Stimulated activated CD4-positive, alpha-beta T cell treated with anti-CD3 and anti-CD28 coated beads, Interleukin-4, amount 100 ng/mL, for 24 hours (primary cell): ENCODE results near the gene PIGM.

Source experiments
- DNase-seq: peaks from one replicate; pipeline ENCODE4 v3.0.0-alpha.2; 2020

Gene PIGM

GRCh38 chr1:160031365-160032164 is at the start of gene PIGM:
Gene PIGM, minus strand, starts transcription at chr1:160031990. Its CDS starts 251 bp downstream, at chr1:160031739.
- peak; percentile 94 for DNase-seq

- DNase-seq: no peak
Measured at GRCh38 chr1:160081261-160081936, 49.6 kb upstream of the PIGM start, which contains the start of gene KCNJ9. Gene KCNJ9, plus strand, starts transcription at chr1:160081538. Its CDS starts 2,493 bp downstream, at chr1:160084031.

GRCh38 chr1:160080381-160081100 is 48.8 kb upstream of the PIGM start:
- no peak for DNase-seq

GRCh38 chr1:160079448-160079847 is 47.7 kb upstream of the PIGM start:
- DNase-seq: no peak

- DNase-seq: peak; percentile 60
Measured at GRCh38 chr1:160078512-160079195, 46.9 kb upstream of the PIGM start.

GRCh38 chr1:160077486-160077885 is 45.7 kb upstream of the PIGM start:
- no peak for DNase-seq

GRCh38 chr1:160076295-160076694 is 44.5 kb upstream of the PIGM start:
- DNase-seq: no peak

GRCh38 chr1:160075836-160076235 is 44.0 kb upstream of the PIGM start:
- no peak for DNase-seq

- no peak for DNase-seq
Measured at GRCh38 chr1:160074865-160075264, 43.1 kb upstream of the PIGM start.

GRCh38 chr1:160071289-160071688 is 39.5 kb upstream of the PIGM start:
- no peak for DNase-seq

- DNase-seq: peak; percentile 61
Measured at GRCh38 chr1:160070243-160071163, 38.7 kb upstream of the PIGM start.

- no peak for DNase-seq
Measured at GRCh38 chr1:160069460-160070231, 37.9 kb upstream of the PIGM start, which contains the start of gene KCNJ10. Gene KCNJ10, minus strand, starts transcription at chr1:160070160. Its CDS starts 27,628 bp downstream, at chr1:160042532.

- no peak for DNase-seq
Measured at GRCh38 chr1:160068225-160068624, 36.4 kb upstream of the PIGM start.

- DNase-seq: no peak
Measured at GRCh38 chr1:160066829-160067745, 35.3 kb upstream of the PIGM start.

GRCh38 chr1:160064746-160065145 is 33.0 kb upstream of the PIGM start:
- no peak for DNase-seq

- DNase-seq: no peak
Measured at GRCh38 chr1:160064164-160064563, 32.4 kb upstream of the PIGM start.

GRCh38 chr1:160063176-160063575 is 31.4 kb upstream of the PIGM start:
- no peak for DNase-seq

GRCh38 chr1:160062230-160062532 is 30.4 kb upstream of the PIGM start:
- DNase-seq: no peak

- DNase-seq: no peak
Measured at GRCh38 chr1:160061369-160062229, 29.8 kb upstream of the PIGM start.
